Endothelial cell of umbilical vein (primary cell): Measurements from ENCODE around the gene BIN1. TPM values are rescaled to one million over a fixed set of nuclear protein-coding genes. Genes with fewer than 3 reads are reported as not detected.

Source experiments
- BruUV-seq: library from RNA; stranded (reverse); fragments of 400-500 nt; replicated peaks from 2 replicates; lab custom pipeline; 2021; lab: Mats Ljungman, UMichigan
- CTCF ChIA-PET: fragments of 300-600, 350-600 bp; sonication (Branson Sonifier 250); formaldehyde crosslinking; loops from one replicate; lab custom pipeline; 2021; ENCODE audit warnings: antibody characterized with exemption, inconsistent platforms; lab: Charles Lee
- POLR2A ChIA-PET: fragments of 300-600, 350-600 bp; sonication (Branson Sonifier 250); formaldehyde crosslinking; loops from one replicate; lab custom pipeline; 2021; ENCODE audit warnings: antibody characterized with exemption, inconsistent platforms; lab: Charles Lee
- DNase-seq: peaks from one replicate; pipeline ENCODE4 v3.0.0-alpha.2; 2011; ENCODE audit warnings: low read depth, low spot score
- FAIRE-seq: peaks from 2 replicates; lab custom pipeline; 2011; peaks lifted over from hg19 to GRCh38; lab: Jason Lieb, UNC
- H2AFZ ChIP-seq: 2 replicates; pipeline ENCODE4 v1.6.0; 2012; ENCODE audit warnings: low read depth, low read length, control low read depth, inconsistent platforms
- H3K27ac ChIP-seq: 2 replicates; pipeline ENCODE4 v1.5.1; 2011; ENCODE audit warnings: low read depth, mild to moderate bottlenecking, control low read depth, low read length, moderate library complexity; ENCODE audit not compliant: insufficient read depth
- H3K27me3 ChIP-seq, 2 experiments: 2 replicates each; pipeline versions ENCODE4 v1.6.0 to v1.6.1; 2011; ENCODE audit warnings: low read length in 2 of 2, mixed read lengths in 1 of 2; ENCODE audit not compliant: control insufficient read depth in 2 of 2, insufficient read depth in 2 of 2
- H3K36me3 ChIP-seq, 2 experiments: 2 replicates in 1 of 2; 3 replicates in 1 of 2; pipeline ENCODE4 v1.5.1; 2011; ENCODE audit warnings: low read length in 2 of 2, mild to moderate bottlenecking in 1 of 2, moderate library complexity in 1 of 2; ENCODE audit not compliant: control insufficient read depth in 2 of 2, insufficient read depth in 2 of 2; ENCODE audit errors: extremely low read depth in 1 of 2
- H3K4me1 ChIP-seq: 3 replicates; pipeline ENCODE4 v1.5.1; 2011; ENCODE audit warnings: mild to moderate bottlenecking, low read length; ENCODE audit not compliant: control insufficient read depth, insufficient read depth; ENCODE audit errors: extremely low read depth
- H3K4me2 ChIP-seq: 2 replicates; pipeline ENCODE4 v1.6.1; 2011; ENCODE audit warnings: low read length, control low read depth, mixed read lengths; ENCODE audit not compliant: insufficient read depth
- H3K4me3 ChIP-seq, 3 experiments: fragments of 200-600 bp in 1 of 3; sonication (generic), shearing (Covaris generic) in 1 of 3; replicated peaks in 1 of 3; 2 replicates each; pipeline ENCODE4 v1.5.1; 2011 to 2016; ENCODE audit warnings: control low read depth in 3 of 3, low read length in 3 of 3, mild to moderate bottlenecking in 2 of 3, inconsistent platforms in 1 of 3, low read depth in 1 of 3, moderate library complexity in 1 of 3; ENCODE audit not compliant: insufficient read depth in 1 of 3
- H3K79me2 ChIP-seq: 2 replicates; pipeline ENCODE4 v1.6.0; 2012; ENCODE audit warnings: low read length, inconsistent platforms; ENCODE audit not compliant: control insufficient read depth, insufficient read depth
- H3K9ac ChIP-seq: replicated peaks from 2 replicates; pipeline ENCODE3; 2011; ENCODE audit warnings: low read length, control low read depth; ENCODE audit not compliant: insufficient read depth; ENCODE audit errors: extremely low read depth
- H3K9me1 ChIP-seq: replicated peaks from 3 replicates; pipeline ENCODE4 v1.6.0; 2011; ENCODE audit warnings: mild to moderate bottlenecking, low read length; ENCODE audit not compliant: control insufficient read depth, insufficient read depth; ENCODE audit errors: extremely low read depth
- H3K9me3 ChIP-seq: replicated peaks from 2 replicates; pipeline ENCODE4 v1.5.1; 2012; ENCODE audit warnings: low read length, inconsistent platforms; ENCODE audit not compliant: control insufficient read depth, insufficient read depth
- H4K20me1 ChIP-seq: replicated peaks from 2 replicates; pipeline ENCODE3; 2011; ENCODE audit warnings: mild to moderate bottlenecking, low read length; ENCODE audit not compliant: control insufficient read depth, insufficient read depth; ENCODE audit errors: extremely low read depth
- EZH2 ChIP-seq: IDR thresholded peaks from 2 replicates; pipeline ENCODE4 v1.6.1; 2012; ENCODE audit warnings: borderline replicate concordance, low read depth, mild to moderate bottlenecking, moderate library complexity, low read length, inconsistent platforms; ENCODE audit not compliant: severe bottlenecking
- FOS ChIP-seq: IDR thresholded peaks from 2 replicates; pipeline ENCODE4 v1.6.1; 2011; ENCODE audit warnings: mild to moderate bottlenecking, low read length, moderate library complexity, borderline replicate concordance; ENCODE audit not compliant: insufficient read depth
- GATA2 ChIP-seq: IDR thresholded peaks from 2 replicates; pipeline ENCODE4 v1.7.0; 2011; ENCODE audit warnings: low read depth, mild to moderate bottlenecking, moderate library complexity, mixed read lengths, low read length; ENCODE audit not compliant: insufficient read length, insufficient read depth
- JUN ChIP-seq: IDR thresholded peaks from 2 replicates; pipeline ENCODE4 v1.6.1; 2011; ENCODE audit warnings: borderline replicate concordance, low read depth; ENCODE audit not compliant: insufficient read length, insufficient read depth
- MAX ChIP-seq: IDR thresholded peaks from 2 replicates; pipeline ENCODE4 v1.6.1; 2011; ENCODE audit not compliant: insufficient read depth, insufficient read length
- MYC ChIP-seq: IDR thresholded peaks from one replicate; pipeline ENCODE4 v1.6.1; 2011; ENCODE audit warnings: mild to moderate bottlenecking, low read depth, low read length
- POLR2A ChIP-seq: IDR thresholded peaks from 2 replicates; pipeline ENCODE4 v1.6.1; 2012; ENCODE audit warnings: low read depth, mild to moderate bottlenecking, control low read depth, low read length
- POLR2AphosphoS5 ChIP-seq: IDR thresholded peaks from 2 replicates; pipeline ENCODE4 v1.6.1; 2012; ENCODE audit warnings: low read depth, mild to moderate bottlenecking, control low read depth, low read length, moderate library complexity; ENCODE audit not compliant: insufficient read depth
- dilution Hi-C: fragments of 300-500 bp; cut with MboI; formaldehyde crosslinking; loops from one replicate; pipeline ENCODE4 v1.15.0; 2019; ENCODE audit warnings: low sequenced_read_pairs; ENCODE audit not compliant: extremely low pct_ligation_motif_present
- intact Hi-C: fragments of 100-400 bp; cut with micrococcal nuclease; formaldehyde crosslinking; loops from one replicate; pipeline ENCODE4 v1.10.0; 2022
- polyA plus RNA-seq, 4 experiments: library from polyadenylated mRNA; depleted of rRNA in 3 of 4; stranded (reverse) in 3 of 4; unstranded in 1 of 4; fragments of >200 nt; gene quantifications; 2 replicates each; pipeline versions ENCODE4 v1.2.1 to v1.2.3, GENCODE V29; 2011 to 2012; ENCODE audit warnings: missing spikeins in 1 of 4
- total RNA-seq: library from RNA; stranded (reverse); gene quantifications from 2 replicates; pipeline ENCODE4 v1.2.3, GENCODE V29; 2021
- TF ChIP-seq, protein P1 (sequence below), 2 donors: IDR thresholded peaks; 1 replicate in 1 of 2; 2 replicates in 1 of 2; pipeline ENCODE4 v1.5.1; 2011; ENCODE audit warnings: low read length in 2 of 2, mild to moderate bottlenecking in 2 of 2, moderate library complexity in 2 of 2, control low read depth in 1 of 2, inconsistent platforms in 1 of 2, low read depth in 1 of 2; ENCODE audit not compliant: insufficient read depth in 1 of 2; ENCODE audit errors: extremely low read depth in 1 of 2

The BIN1 gene
- total and polyA plus RNA-seq, 2 donors (not counting 3 experiments of a cell fraction or from before 2014, with no cell fraction given) = 26.3 to 36.9 TPM

- Histone ChIP-seq H3K9me3 (no peaks in the 10 kb centered on the region), H3K4me2 (no peak overlapping the region), H3K27ac (no peak overlapping the region), H3K9ac (no peak overlapping the region), H3K36me3 (peaks cover 0 to 2% of the 10 kb centered on the region in 2 experiments), H3K4me3 (no peak overlapping the region), H3K9me1 (no peaks in the 10 kb centered on the region), H3K27me3 (no peaks in the 10 kb centered on the region), H3K4me1 (no peaks in the 10 kb centered on the region), H2AFZ (no peak overlapping the region), H3K79me2 (no peaks in the 10 kb centered on the region), H4K20me1 (no peaks in the 10 kb centered on the region)
- CTCF ChIA-PET = no interaction called here
- DNase-seq (no peak), FAIRE-seq (no peak)
- POLR2A ChIA-PET = no interaction called here
- dilution Hi-C loops = no loop called here
- no peak for TF ChIP-seq FOS
- TF ChIP-seq GATA2 = no peak
- no peak for TF ChIP-seq MYC
- TF ChIP-seq, protein P1, sequence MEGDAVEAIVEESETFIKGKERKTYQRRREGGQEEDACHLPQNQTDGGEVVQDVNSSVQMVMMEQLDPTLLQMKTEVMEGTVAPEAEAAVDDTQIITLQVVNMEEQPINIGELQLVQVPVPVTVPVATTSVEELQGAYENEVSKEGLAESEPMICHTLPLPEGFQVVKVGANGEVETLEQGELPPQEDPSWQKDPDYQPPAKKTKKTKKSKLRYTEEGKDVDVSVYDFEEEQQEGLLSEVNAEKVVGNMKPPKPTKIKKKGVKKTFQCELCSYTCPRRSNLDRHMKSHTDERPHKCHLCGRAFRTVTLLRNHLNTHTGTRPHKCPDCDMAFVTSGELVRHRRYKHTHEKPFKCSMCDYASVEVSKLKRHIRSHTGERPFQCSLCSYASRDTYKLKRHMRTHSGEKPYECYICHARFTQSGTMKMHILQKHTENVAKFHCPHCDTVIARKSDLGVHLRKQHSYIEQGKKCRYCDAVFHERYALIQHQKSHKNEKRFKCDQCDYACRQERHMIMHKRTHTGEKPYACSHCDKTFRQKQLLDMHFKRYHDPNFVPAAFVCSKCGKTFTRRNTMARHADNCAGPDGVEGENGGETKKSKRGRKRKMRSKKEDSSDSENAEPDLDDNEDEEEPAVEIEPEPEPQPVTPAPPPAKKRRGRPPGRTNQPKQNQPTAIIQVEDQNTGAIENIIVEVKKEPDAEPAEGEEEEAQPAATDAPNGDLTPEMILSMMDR (IDR thresholded peaks at IDR 0.05; ENCODE audit: extremely low read depth in 1 of 2, insufficient read depth in 1 of 2, low read depth in 1 of 2, low read length in 2 of 2) = no peak
- TF ChIP-seq POLR2AphosphoS5 = no peak
- no peak for TF ChIP-seq EZH2
- no peak for TF ChIP-seq POLR2A
- no peak for TF ChIP-seq JUN
- TF ChIP-seq MAX = no peak
- intact Hi-C loops = no loop called here
- BruUV-seq = no TSS peak
Observed at GRCh38 chr2:127046579-127046978, 60.4 kb downstream of the BIN1 start.
